Activated B cell treated with CpG ODN at 0.5 μM for 24 hours (primary cell): ENCODE data around the gene DOC2A. TPM values are rescaled to one million over a fixed set of nuclear protein-coding genes. Genes with fewer than 3 reads are reported as not detected.
"Not testable (repeated sequence)": the region's sequence is repeated elsewhere in the genome, so short reads cannot be mapped to it uniquely, and the experiment has no call there.

Experiments used
- ATAC-seq: fragments of 200-7000 bp; cut with Tn5 transposase; one replicate; pipeline ENCODE4 v1.10.0; 2021; ENCODE audit warnings: low read depth, mild to moderate bottlenecking, moderate library complexity
- CTCF ChIA-PET: fragments of 350-600 bp; sonication (Branson Sonifier 250); formaldehyde crosslinking; loops from one replicate; lab custom pipeline; 2021; ENCODE audit warnings: antibody characterized with exemption; lab: Charles Lee
- POLR2A ChIA-PET: fragments of 350-600 bp; sonication (Branson Sonifier 250); formaldehyde crosslinking; loops from one replicate; lab custom pipeline; 2021; ENCODE audit warnings: antibody characterized with exemption; lab: Charles Lee
- DNase-seq: peaks from one replicate; pipeline ENCODE4 v3.0.0; 2022
- H3K27ac Mint-ChIP-seq: one replicate; pipeline ENCODE4 v1.8.0; 2020; ENCODE audit warnings: mixed read lengths
- H3K27me3 Mint-ChIP-seq: one replicate; pipeline ENCODE4 v1.8.0; 2021; ENCODE audit warnings: mixed read lengths
- H3K36me3 Mint-ChIP-seq: one replicate; pipeline ENCODE4 v1.8.0; 2021; ENCODE audit warnings: low read depth, mixed read lengths
- H3K4me1 Mint-ChIP-seq: one replicate; pipeline ENCODE4 v1.8.0; 2021; ENCODE audit warnings: mixed read lengths
- H3K4me3 Mint-ChIP-seq: one replicate; pipeline ENCODE4 v1.8.0; 2020; ENCODE audit warnings: mild to moderate bottlenecking, mixed read lengths
- H3K9me3 Mint-ChIP-seq: one replicate; pipeline ENCODE4 v1.8.0; 2020; ENCODE audit warnings: mixed read lengths
- CTCF ChIP-seq: fragments of 200-600 bp; IDR thresholded peaks from one replicate; pipeline ENCODE4 v1.8.0; 2022; ENCODE audit warnings: antibody characterized with exemption, mild to moderate bottlenecking
- intact Hi-C: fragments of 100-400 bp; cut with micrococcal nuclease; formaldehyde crosslinking; loops from one replicate; pipeline ENCODE4 v1.15.1; 2024
- total RNA-seq: library from RNA; stranded (reverse); gene quantifications from 2 replicates; pipeline ENCODE4 v1.2.3, GENCODE V29; 2022

The DOC2A gene
- total RNA-seq, 1 donor from 2014 or later = not detected

- H3K36me3 Mint-ChIP-seq = no peaks in the 10 kb centered on the region
- H3K27me3 Mint-ChIP-seq = peaks cover 36% of the 10 kb centered on the region
- no peak for TF ChIP-seq CTCF
- POLR2A ChIA-PET = no interaction called here
- H3K27ac Mint-ChIP-seq = no peak overlapping the region
- peaks cover 15% of the 10 kb centered on the region for H3K4me1 Mint-ChIP-seq
- ATAC-seq (no peak), DNase-seq (no peak)
- no peaks in the 10 kb centered on the region for H3K9me3 Mint-ChIP-seq
- CTCF ChIA-PET = no interaction called here
- no peak overlapping the region for H3K4me3 Mint-ChIP-seq
- intact Hi-C loops = no loop called here
These were observed 14.3 kb upstream of the DOC2A start for GRCh38 chr16:30025156-30025555.

- no peak for DNase-seq
- ATAC-seq = no peak
- ChIA-PET POLR2A (no interaction called here), CTCF (no interaction called here)
- no peaks in the 10 kb centered on the region for H3K36me3 Mint-ChIP-seq
- H3K4me3 Mint-ChIP-seq = no peak overlapping the region
- intact Hi-C loops = no loop called here
- H3K4me1 Mint-ChIP-seq = peaks cover 11% of the 10 kb centered on the region
- TF ChIP-seq CTCF = no peak
- no peaks in the 10 kb centered on the region for H3K9me3 Mint-ChIP-seq
- peaks cover 29% of the 10 kb centered on the region for H3K27me3 Mint-ChIP-seq
- H3K27ac Mint-ChIP-seq = no peak overlapping the region
These were observed 13.6 kb upstream of the DOC2A start for GRCh38 chr16:30024451-30024850.

- CTCF ChIA-PET = interaction anchor here (0.5 to 1.2 kb wide), 3 partner anchors 178 to 323 kb away, joined by 3 to 4 read pairs (median 3); no protein-coding TSS in a partner anchor
- Mint-ChIP-seq H3K4me3 (no peak overlapping the region), H3K4me1 (peaks cover 11% of the 10 kb centered on the region), H3K36me3 (no peaks in the 10 kb centered on the region), H3K9me3 (no peaks in the 10 kb centered on the region), H3K27me3 (peaks cover 24% of the 10 kb centered on the region), H3K27ac (no peak overlapping the region)
- intact Hi-C loops = no loop called here
- TF ChIP-seq CTCF = no peak
- no peak for ATAC-seq
- POLR2A ChIA-PET = no interaction called here
- no peak for DNase-seq
These were observed 12.8 kb upstream of the DOC2A start for GRCh38 chr16:30023586-30023985.

- H3K27ac Mint-ChIP-seq = no peak within 1 kb of the TSS
- no peaks in the 10 kb centered on the region for H3K9me3 Mint-ChIP-seq
- ATAC-seq = no peak
- no peak for TF ChIP-seq CTCF
- H3K27me3 Mint-ChIP-seq = peaks cover 17% of the 10 kb centered on the region
- intact Hi-C loops = no loop called here
- H3K4me3 Mint-ChIP-seq = no peak within 1 kb of the TSS
- POLR2A ChIA-PET = interaction anchor here (0.6 kb wide), 1 partner anchor 323 kb away, joined by 7 read pairs; no protein-coding TSS in a partner anchor
- H3K36me3 Mint-ChIP-seq = no peaks in the 10 kb centered on the region
- no peak for DNase-seq
- H3K4me1 Mint-ChIP-seq = peaks cover 11% of the 10 kb centered on the region
- CTCF ChIA-PET = interaction anchor here (0.5 to 1.2 kb wide), 3 partner anchors 177 to 322 kb away, joined by 3 to 4 read pairs (median 3); no protein-coding TSS in a partner anchor
These were observed 12.1 kb upstream of the DOC2A start, which contains the start of gene C16orf92 for GRCh38 chr16:30022887-30023286. C16orf92 (plus strand) TSS chr16:30023198; CDS start chr16:30023341, 143 bp downstream.

- no peaks in the 10 kb centered on the region for H3K9me3 Mint-ChIP-seq
- no peaks in the 10 kb centered on the region for H3K27me3 Mint-ChIP-seq
- H3K36me3 Mint-ChIP-seq = no peaks in the 10 kb centered on the region
- ChIA-PET CTCF (interaction anchor here (1.0 kb wide), 1 partner anchor 327 kb away, joined by 3 read pairs; no protein-coding TSS in a partner anchor), POLR2A (interaction anchor here (0.9 kb wide), 1 partner anchor 328 kb away, joined by 3 read pairs; no protein-coding TSS in a partner anchor)
- peaks cover 11% of the 10 kb centered on the region for H3K4me1 Mint-ChIP-seq
- H3K27ac Mint-ChIP-seq = no peak overlapping the region
- H3K4me3 Mint-ChIP-seq = no peak overlapping the region
- ATAC-seq (no peak), DNase-seq (no peak)
- TF ChIP-seq CTCF = no peak
- intact Hi-C loops = no loop called here
These were observed 7.9 kb upstream of the DOC2A start for GRCh38 chr16:30018731-30019158.

- CTCF ChIA-PET, H3K36me3 Mint-ChIP-seq, DNase-seq, H3K27me3 Mint-ChIP-seq, H3K9me3 Mint-ChIP-seq, H3K27ac Mint-ChIP-seq, ATAC-seq, intact Hi-C loops, H3K4me3 Mint-ChIP-seq: not testable (repeated sequence)
- H3K4me1 Mint-ChIP-seq = peaks cover 11% of the 10 kb centered on the region
- POLR2A ChIA-PET = interaction anchor here (0.7 kb wide), 1 partner anchor 43 kb away, joined by 3 read pairs; no protein-coding TSS in a partner anchor
These were observed 7.1 kb upstream of the DOC2A start for GRCh38 chr16:30017937-30018336.
